Mucosa of rectum (tissue), 2 donors: ENCODE data around the gene KRTAP5-4.
"Not testable (repeated sequence)": the region's sequence is repeated elsewhere in the genome, so short reads cannot be mapped to it uniquely, and the experiment has no call there.

Source experiments
- H3K27ac ChIP-seq, 2 donors: one replicate each; pipeline ENCODE4 v1.7.0; 2013; ENCODE audit warnings: inconsistent platforms in 2 of 2, low read depth in 2 of 2, low read length in 2 of 2
- H3K27me3 ChIP-seq, 2 donors: one replicate each; pipeline ENCODE4 v1.7.0; 2013; ENCODE audit warnings: low read length in 2 of 2; ENCODE audit not compliant: control insufficient read depth in 2 of 2, insufficient read depth in 2 of 2
- H3K36me3 ChIP-seq, 2 donors: one replicate each; pipeline ENCODE4 v1.7.0; 2013; ENCODE audit warnings: low read length in 2 of 2; ENCODE audit not compliant: control insufficient read depth in 2 of 2, insufficient read depth in 2 of 2
- H3K4me1 ChIP-seq, 2 donors: one replicate each; pipeline ENCODE4 v1.7.0; 2013; ENCODE audit warnings: low read length in 2 of 2, mild to moderate bottlenecking in 1 of 2; ENCODE audit not compliant: control insufficient read depth in 2 of 2, insufficient read depth in 2 of 2
- H3K4me3 ChIP-seq, 2 donors: one replicate each; pipeline ENCODE4 v1.7.0; 2013; ENCODE audit warnings: low read length in 2 of 2
- H3K9ac ChIP-seq, 2 donors: one replicate each; pipeline ENCODE4 v1.7.0; 2013; ENCODE audit warnings: low read length in 2 of 2, low read depth in 1 of 2, mild to moderate bottlenecking in 1 of 2
- H3K9me3 ChIP-seq, 2 donors: one replicate each; pipeline ENCODE4 v1.7.0; 2013; ENCODE audit warnings: low read length in 2 of 2; ENCODE audit not compliant: control insufficient read depth in 2 of 2
- donor health status: healthy.
- donor health status: Normal muscosa, but diverticular disease.

Gene KRTAP5-4

GRCh38 chr11:1624621-1625020 is 2.7 kb upstream of the KRTAP5-4 start:
- no peak overlapping the region for H3K4me3 ChIP-seq
- H3K27ac ChIP-seq, result no peak overlapping the region
- H3K9me3 ChIP-seq, result no peaks in the 10 kb centered on the region

GRCh38 chr11:1623716-1624115 is 1.8 kb upstream of the KRTAP5-4 start:
- H3K9ac ChIP-seq, result no peak overlapping the region
- H3K4me3 ChIP-seq, result no peak overlapping the region
- no peaks in the 10 kb centered on the region for H3K9me3 ChIP-seq
- peaks cover 2 to 5% of the 10 kb centered on the region in 2 donors for H3K27me3 ChIP-seq
- no peaks in the 10 kb centered on the region for H3K4me1 ChIP-seq
- H3K36me3 ChIP-seq, result no peaks in the 10 kb centered on the region
- no peak overlapping the region for H3K27ac ChIP-seq

More at GRCh38 chr11:1624621-1625020, 2.7 kb upstream of the KRTAP5-4 start:
- Histone ChIP-seq H3K4me1 (no peaks in the 10 kb centered on the region), H3K36me3 (no peaks in the 10 kb centered on the region), H3K27me3 (peaks cover 2 to 5% of the 10 kb centered on the region in 2 donors), H3K9ac (no peak overlapping the region)

- no peaks in the 10 kb centered on the region for H3K36me3 ChIP-seq
- no peak overlapping the region for H3K27ac ChIP-seq
- H3K27me3 ChIP-seq, result peaks cover 0 to 2% of the 10 kb centered on the region in 2 donors
- no peak overlapping the region for H3K9ac ChIP-seq
- no peaks in the 10 kb centered on the region for H3K4me1 ChIP-seq
- no peaks in the 10 kb centered on the region for H3K9me3 ChIP-seq
- no peak overlapping the region for H3K4me3 ChIP-seq
Measured at GRCh38 chr11:1619449-1619848, 2.5 kb downstream of the KRTAP5-4 start.

- Histone ChIP-seq H3K4me1 (no peaks in the 10 kb centered on the region), H3K9ac (no peak overlapping the region), H3K27ac (no peak overlapping the region), H3K36me3 (no peaks in the 10 kb centered on the region), H3K27me3 (peaks cover 0 to 2% of the 10 kb centered on the region in 2 donors), H3K4me3 (no peak overlapping the region), H3K9me3 (no peaks in the 10 kb centered on the region)
Measured at GRCh38 chr11:1618231-1618630, 3.7 kb downstream of the KRTAP5-4 start.

GRCh38 chr11:1608363-1608762 is 13.6 kb downstream of the KRTAP5-4 start, which contains the start of gene KRTAP5-3:
KRTAP5-3 (minus strand) TSS chr11:1608463; CDS start chr11:1608385, 78 bp downstream.
- no peak within 1 kb of the TSS for H3K4me3 ChIP-seq
- H3K36me3 ChIP-seq, result no peaks in the 10 kb centered on the region
- H3K27ac ChIP-seq, result no peak within 1 kb of the TSS
- no peak within 1 kb of the TSS for H3K9ac ChIP-seq
- H3K27me3 ChIP-seq, result peaks cover 0 to 3% of the 10 kb centered on the region in 2 donors
- no peaks in the 10 kb centered on the region for H3K9me3 ChIP-seq
- H3K4me1 ChIP-seq, result no peaks in the 10 kb centered on the region

GRCh38 chr11:1607901-1608300 is 14.0 kb downstream of the KRTAP5-4 start:
- not testable (repeated sequence) for H3K9ac ChIP-seq, H3K36me3 ChIP-seq, H3K4me3 ChIP-seq, H3K9me3 ChIP-seq, H3K27me3 ChIP-seq, H3K27ac ChIP-seq, H3K4me1 ChIP-seq

- not testable (repeated sequence) for H3K4me3 ChIP-seq, H3K27me3 ChIP-seq, H3K9ac ChIP-seq, H3K27ac ChIP-seq, H3K9me3 ChIP-seq, H3K36me3 ChIP-seq, H3K4me1 ChIP-seq
Measured at GRCh38 chr11:1607156-1607845, 14.6 kb downstream of the KRTAP5-4 start.

GRCh38 chr11:1605923-1606322 is 16.0 kb downstream of the KRTAP5-4 start:
- H3K9ac ChIP-seq, H3K27ac ChIP-seq, H3K36me3 ChIP-seq, H3K4me1 ChIP-seq, H3K9me3 ChIP-seq, H3K27me3 ChIP-seq, H3K4me3 ChIP-seq: not testable (repeated sequence)

- no peak overlapping the region for H3K27ac ChIP-seq
- H3K27me3 ChIP-seq, result peaks cover 0 to 5% of the 10 kb centered on the region in 2 donors
- H3K36me3 ChIP-seq, result no peaks in the 10 kb centered on the region
- H3K4me1 ChIP-seq, result peaks cover 0 to 4% of the 10 kb centered on the region in 2 donors
- no peak overlapping the region for H3K4me3 ChIP-seq
- H3K9me3 ChIP-seq, result no peaks in the 10 kb centered on the region
- H3K9ac ChIP-seq, result no peak overlapping the region
Measured at GRCh38 chr11:1604711-1605110, 17.2 kb downstream of the KRTAP5-4 start.

GRCh38 chr11:1604181-1604580 is 17.8 kb downstream of the KRTAP5-4 start:
- Histone ChIP-seq H3K27ac (no peak overlapping the region), H3K36me3 (no peaks in the 10 kb centered on the region), H3K9ac (no peak overlapping the region), H3K4me3 (no peak overlapping the region), H3K9me3 (no peaks in the 10 kb centered on the region), H3K27me3 (peaks cover 0 to 5% of the 10 kb centered on the region in 2 donors), H3K4me1 (peaks cover 0 to 4% of the 10 kb centered on the region in 2 donors)
